HG03439 (cell line): ENCODE measurements around the gene OR11L1.

Experiments used
- ATAC-seq: cut with Tn5 transposase; IDR thresholded peaks from one replicate; pipeline ENCODE4 v1.9.1; 2021; ENCODE audit warnings: mild to moderate bottlenecking, moderate library complexity; ENCODE audit not compliant: unreplicated experiment

OR11L1 gene

GRCh38 chr1:247822060-247822459 is 19.6 kb downstream of the OR11L1 start:
- no peak for ATAC-seq

- ATAC-seq, result no peak
Observed at GRCh38 chr1:247812637-247813036, 29.1 kb downstream of the OR11L1 start.

- no peak for ATAC-seq
Observed at GRCh38 chr1:247797518-247797917, 44.2 kb downstream of the OR11L1 start.
